Femur (tissue), 1 donor: Measurements from ENCODE around the gene ARRB1.

Experiments used
- DNase-seq: peaks from one replicate; pipeline ENCODE4 v3.0.0-alpha.2; 2017

The ARRB1 gene

DNA sequence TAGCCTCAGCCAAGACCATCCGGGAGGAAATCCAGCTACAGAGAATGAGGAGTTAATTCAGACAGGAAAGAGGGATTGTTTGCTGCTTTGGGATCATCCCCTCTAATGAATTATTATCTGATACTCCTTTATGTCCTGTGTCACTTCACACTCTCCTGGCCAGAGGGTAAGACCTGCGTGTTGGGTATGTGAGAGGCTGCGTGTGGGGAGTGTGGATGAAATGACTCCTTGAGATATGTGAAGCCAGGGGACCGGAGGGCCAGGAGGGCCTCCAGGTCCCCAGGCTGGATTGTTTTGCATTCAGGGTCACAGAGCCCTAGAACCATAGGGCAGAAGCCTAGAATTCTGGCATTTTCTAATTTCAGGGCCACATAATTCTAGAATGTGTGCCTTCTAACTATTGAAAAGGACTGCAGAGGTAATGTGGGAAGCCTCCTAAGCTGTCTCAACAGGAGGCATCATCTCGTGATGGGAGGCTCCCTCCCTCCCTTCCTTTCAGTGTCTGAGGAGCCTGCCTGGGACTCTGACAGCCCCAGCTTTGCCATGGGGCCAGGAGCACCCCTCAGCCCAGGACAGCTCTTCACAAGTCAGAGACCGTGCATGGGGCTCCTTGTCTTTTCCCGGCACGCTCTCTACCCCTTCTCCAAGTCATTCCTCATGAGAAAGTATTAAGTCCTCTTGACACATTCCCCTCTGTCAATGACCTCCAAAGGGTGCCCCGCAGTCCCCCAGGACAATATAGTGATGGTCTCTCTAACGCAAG is 107.2 kb downstream of the ARRB1 start:
- DNase-seq = peak; percentile 1

DNA sequence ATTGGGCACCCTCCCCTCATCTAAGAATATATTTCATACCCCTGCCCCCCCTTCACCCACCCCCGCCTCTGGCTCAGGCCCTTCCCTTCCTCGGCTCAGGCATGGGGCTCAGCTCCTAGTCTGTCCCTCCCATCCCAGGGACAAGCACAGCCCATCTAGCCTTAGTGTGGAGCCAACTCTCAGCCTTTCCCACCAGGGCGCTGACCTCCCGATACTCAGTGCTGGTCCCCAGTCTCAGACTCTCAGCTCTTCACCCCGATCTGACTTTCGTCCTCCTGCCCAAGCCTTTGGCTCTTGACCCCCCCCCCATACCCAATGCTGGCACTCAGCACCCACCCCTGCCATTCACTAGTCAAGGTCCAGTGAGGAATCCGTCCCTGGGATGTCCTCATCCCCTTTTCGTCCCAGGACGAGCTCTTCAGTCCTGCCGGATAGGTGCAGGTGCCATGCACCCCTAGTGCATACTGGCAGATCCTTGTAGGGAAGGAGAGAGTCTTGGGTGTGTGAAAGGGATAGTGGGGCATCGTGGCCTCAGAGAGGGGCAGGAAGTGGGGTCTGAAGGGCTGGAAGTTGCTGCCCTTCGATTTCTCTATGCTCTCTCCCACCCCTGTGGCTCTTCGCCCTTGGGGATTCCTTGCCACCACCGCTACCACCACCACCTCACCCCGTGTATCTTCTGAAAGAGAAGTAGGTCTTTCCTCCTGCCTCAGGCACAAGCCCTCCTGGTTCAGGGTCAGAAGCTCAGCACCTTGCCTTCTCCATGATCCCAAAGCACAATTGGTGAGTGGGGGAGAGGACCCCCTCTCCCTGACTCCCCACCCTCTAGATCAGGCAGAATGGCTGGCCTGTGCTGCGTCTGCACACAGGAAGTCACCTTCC is 108.5 kb downstream of the ARRB1 start:
- DNase-seq = no peak

DNA sequence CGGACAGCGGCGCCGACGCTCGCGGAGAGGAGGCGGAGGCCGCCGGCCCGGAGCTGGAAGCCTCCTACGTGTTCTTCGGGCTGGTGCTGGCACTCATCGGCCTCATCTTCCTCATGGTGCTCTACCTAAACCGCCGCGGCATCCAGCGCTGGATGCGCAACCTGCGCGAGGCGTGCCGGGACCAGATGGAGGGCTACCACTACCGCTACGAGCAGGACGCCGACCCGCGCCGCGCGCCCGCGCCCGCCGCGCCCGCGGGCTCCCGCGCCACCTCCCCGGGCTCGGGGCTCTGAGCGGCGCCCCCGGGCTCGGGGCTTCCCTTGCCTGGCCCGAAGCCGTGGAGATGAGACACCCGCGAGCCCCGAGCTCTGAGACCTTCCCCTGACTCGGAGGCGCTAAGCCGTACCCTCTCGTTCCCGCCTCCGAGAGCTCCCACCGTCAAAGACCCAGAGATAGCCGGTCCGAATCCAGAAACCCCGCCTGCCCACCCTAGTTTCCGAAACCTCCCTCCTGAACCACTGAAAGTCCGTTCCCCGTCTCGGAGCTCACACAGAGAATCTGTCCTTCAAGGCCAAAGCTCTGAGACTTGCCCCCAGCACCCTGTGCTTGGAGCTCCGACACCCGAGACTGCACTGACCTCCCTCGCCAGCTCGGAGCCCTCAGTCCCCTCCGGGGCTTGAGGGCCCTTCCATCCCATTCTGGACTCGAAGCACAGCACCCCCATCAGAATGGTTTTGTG is 109.4 kb downstream of the ARRB1 start:
- no peak for DNase-seq

DNA sequence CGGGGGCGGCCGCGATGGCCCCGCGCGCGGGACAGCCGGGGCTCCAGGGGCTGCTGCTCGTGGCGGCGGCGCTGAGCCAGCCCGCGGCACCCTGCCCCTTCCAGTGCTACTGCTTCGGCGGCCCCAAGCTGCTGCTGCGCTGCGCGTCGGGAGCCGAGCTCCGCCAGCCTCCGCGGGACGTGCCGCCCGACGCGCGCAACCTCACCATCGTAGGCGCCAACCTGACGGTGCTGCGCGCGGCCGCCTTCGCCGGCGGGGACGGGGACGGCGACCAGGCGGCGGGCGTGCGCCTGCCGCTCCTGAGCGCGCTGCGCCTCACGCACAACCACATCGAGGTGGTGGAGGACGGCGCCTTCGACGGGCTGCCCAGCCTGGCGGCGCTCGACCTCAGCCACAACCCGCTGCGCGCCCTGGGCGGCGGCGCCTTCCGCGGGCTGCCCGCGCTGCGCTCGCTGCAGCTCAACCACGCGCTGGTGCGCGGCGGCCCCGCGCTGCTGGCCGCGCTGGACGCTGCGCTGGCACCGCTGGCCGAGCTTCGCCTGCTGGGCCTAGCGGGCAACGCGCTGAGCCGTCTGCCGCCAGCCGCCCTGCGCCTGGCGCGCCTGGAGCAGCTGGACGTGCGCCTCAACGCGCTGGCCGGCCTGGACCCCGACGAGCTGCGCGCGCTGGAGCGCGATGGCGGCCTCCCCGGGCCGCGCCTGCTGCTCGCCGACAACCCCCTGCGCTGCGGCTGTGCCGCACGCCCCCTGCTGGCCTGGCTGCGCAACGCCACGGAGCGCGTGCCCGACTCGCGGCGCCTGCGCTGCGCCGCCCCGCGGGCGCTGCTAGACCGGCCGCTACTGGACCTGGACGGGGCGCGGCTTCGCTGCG is 110.2 kb downstream of the ARRB1 start:
- peak; percentile 93 for DNase-seq

DNA sequence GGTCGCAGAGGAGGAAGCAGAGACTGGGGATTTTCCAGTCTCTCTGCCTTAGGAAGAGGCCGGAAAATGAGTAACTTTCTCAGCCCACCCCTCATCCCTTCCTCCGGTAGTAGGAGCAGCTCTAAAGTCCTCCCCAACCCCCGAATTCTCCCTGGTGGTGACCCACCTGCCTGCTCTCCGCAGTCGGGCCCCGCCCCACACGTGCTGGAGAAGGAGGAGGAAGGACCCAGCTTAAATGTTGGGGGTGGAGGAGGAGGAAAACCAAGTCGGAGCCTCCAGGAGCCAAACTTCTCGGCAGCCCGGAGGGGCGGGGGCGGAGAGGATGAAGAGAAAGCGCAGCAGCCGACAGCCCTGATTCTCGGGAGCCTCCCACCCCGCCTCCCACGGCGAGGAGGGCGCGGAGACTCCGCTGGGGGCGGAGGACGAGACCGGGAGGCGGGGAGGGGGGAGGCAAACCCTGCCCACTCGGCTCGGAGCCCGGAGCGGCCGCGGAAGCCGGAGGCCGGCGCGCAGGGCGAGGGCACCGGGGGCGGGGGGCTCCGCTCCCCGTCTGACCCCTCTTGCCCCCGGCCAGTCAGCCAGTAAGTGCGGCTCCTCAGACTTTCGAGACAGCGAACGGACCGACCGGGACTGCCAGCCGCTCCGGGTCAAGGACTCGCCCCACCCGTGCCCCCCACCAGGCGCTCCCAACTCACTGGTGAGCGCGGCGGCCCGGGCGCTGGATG is 111.0 kb downstream of the ARRB1 start, which contains the start of gene TPBGL:
Gene TPBGL, plus strand, starts transcription at position 464 of the 725 bp plus-strand sequence. CDS start 276 bp downstream, outside the sequence.
- DNase-seq = peak; percentile 40

DNA sequence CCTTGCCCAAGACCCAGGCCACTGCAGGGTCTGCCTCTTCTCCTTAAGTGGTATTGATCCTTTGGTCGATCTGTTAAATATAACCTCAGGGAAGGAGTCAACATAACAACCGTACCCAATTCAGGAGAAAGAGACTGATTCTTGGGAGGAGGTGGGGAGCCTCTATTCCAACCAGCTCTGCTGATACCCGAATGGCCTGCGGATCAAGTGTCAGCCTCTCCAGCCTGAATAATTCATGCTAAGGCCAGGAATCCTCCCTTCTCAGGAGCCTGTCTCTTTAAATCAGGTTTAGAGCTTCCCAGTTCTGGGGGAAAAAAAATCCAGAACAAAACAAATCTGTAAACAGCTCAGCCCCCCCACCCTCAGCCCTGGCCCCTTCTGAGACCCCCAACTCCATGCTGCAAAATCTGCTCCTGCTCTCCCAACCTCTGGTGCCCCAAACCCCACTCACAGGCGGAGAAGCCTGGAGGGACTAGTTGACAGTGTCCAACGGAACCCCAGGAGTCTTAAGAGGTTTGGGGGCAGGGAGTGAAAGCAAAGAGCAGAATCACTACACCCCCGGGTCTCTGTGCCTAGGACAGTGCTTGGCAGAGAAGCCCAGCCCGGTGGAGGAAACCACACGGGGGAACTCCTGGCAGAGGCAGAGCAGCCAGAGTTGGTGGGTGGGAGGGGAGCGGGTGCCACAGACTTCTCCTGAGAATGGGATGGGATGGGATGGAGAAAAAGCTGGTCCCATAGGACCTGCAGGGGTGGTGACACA is 111.8 kb downstream of the ARRB1 start:
- DNase-seq = no peak

DNA sequence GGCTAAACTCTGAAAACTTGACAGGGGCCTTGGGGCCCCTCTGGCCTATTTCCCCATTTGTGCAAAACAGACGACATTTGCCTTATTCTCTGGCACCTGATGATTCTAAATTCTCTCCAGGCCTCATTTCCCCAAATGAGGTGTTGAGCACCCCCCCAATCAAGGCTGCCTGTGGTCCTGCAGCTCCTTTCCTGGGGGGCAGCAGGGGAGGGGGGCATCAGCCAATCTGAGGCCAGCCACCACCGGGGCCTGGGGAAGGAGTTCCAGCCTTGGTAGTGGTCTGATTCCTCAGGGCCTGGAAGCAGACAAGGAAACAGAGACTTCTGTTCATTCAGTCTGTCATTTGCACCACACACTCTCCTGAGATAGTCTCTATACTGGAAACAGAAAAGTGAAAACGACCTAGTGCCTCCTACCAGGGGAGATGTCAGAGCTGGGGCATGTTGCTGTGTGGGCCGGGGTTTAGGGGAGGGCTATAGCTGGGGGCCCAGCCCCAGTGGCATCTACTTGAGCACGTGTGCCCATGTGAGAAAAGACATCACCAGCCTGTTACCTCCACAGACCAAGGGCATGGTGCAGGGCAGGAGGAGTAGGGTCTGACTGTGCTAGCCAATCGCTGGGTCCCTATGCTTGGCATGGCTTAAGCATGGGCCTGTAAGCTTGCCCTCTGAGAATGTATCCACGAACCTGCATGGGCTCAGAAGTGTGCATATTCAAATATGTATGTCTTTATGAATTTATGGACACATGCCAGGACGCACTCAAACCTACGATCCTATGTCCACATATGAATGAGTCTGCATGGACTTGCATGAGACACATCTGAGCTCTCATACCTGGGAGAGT is 112.6 kb downstream of the ARRB1 start:
- no peak for DNase-seq

DNA sequence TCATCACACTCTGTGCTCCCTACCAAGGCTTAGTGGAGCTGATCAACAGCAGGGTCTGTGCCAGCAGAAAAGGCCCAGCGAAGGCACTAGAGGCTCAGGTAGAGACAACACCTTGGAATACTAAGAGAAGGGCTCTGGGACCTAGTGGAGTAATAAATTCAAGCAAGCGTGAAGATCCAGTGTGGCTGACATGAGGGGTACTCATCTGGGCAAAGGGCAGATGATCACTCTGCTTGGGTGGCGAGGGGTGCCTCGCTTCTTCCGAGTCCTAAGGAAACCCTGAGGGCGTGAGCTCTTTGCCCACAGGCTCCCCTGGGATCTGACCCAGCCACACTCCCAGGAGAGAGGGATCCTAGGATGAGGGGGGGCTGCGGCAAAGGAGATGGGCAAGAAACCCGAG is 114.4 kb downstream of the ARRB1 start:
- no peak for DNase-seq

DNA sequence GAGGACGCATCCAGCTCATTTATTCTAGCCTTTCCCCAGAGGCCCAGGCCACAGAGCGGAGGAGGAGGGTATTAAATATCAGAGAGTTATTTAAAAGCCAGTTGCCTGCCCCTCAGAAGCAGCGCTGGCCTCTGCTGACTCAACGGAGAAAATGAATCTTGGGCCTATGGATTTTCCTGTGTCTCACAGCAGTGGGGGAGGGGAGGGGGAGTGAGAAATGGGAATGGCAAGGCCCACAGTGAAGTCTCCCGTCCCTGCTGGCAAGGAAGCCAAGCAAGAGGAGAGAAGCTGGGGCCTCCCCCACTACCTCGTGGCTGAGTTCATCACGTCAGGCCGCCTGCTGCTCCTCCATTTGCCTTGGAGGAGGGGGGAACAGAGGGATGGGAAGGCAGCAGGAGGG is 115.4 kb downstream of the ARRB1 start:
- no peak for DNase-seq

DNA sequence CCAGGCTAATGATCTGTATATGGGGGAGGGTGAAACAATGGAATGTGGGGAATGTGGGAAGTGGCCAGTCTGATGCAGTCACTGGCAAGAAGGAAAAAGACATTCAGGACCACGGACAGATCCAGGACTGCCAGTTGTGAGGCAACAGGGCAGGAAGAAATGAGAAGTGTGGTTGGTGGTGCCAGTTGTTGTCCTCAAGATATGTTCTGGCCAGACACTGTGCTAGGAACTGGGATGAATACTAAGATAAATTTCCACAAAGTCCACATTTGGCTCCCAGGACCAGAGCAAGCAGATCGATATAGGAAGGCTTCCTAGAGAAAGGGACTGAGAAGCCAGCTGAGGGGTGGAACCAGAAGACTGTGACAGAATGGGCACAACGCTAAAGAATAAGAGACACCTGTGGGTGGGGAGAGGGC is 117.7 kb downstream of the ARRB1 start:
- peak; percentile 36 for DNase-seq

DNA sequence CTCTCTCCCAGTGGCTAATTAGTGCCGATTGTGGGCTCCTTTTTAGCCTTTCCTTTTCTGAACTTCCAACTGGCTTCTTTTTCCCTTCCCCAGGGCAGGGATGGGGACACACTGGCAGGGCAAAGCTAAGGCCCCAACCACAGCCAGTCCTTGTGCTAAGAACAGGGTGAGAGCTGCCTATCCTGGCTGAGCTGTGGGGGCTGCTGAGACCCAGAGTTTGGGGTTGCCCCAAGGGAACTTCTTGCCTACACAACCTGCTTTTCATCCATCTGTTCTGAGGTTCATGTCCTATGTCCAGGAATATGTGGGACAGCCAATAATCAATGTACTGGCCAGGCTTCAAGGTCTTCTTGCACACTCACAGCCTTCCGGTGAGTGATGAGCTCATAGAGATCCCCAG is 120.8 kb downstream of the ARRB1 start:
- DNase-seq = no peak

DNA sequence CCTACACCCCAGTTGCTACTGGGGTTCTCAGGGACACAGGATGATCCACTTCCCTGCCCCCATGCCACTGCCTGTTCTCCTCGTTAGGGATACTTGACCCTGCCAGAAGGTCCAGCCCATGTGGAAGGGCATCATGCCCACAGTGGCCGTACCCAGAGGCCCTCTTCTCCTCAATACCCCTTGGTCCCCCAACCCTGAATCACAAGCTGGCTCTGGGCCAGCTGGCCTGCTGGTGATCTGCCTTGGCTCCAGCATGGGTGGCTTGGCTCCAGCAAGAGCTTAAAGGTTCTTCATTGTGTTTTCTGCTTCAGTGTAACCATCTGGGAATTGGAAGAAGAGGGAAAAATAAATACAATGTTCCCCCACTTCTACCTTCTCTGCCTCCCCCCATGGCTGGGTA is 122.0 kb downstream of the ARRB1 start:
- no peak for DNase-seq

DNA sequence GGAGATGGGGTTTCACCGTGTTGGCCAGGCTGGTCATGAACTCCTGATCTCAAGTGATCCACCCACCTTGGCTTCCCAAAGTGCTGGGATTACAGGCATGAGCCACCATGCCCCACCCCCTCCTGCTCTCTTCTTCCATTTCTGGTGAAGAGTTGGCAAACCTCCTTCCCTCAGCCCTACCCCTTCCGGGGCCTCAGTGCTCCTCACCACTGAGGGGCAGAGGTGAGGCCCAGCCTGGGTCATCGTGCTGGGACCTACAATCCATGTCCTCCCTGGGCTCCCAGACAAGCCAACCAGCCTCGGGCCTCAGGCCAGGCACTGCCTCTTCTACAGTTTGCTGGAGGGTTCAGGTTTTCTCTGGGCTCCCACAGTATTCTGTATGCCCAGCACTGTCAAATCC is 125.7 kb downstream of the ARRB1 start:
- DNase-seq = no peak

DNA sequence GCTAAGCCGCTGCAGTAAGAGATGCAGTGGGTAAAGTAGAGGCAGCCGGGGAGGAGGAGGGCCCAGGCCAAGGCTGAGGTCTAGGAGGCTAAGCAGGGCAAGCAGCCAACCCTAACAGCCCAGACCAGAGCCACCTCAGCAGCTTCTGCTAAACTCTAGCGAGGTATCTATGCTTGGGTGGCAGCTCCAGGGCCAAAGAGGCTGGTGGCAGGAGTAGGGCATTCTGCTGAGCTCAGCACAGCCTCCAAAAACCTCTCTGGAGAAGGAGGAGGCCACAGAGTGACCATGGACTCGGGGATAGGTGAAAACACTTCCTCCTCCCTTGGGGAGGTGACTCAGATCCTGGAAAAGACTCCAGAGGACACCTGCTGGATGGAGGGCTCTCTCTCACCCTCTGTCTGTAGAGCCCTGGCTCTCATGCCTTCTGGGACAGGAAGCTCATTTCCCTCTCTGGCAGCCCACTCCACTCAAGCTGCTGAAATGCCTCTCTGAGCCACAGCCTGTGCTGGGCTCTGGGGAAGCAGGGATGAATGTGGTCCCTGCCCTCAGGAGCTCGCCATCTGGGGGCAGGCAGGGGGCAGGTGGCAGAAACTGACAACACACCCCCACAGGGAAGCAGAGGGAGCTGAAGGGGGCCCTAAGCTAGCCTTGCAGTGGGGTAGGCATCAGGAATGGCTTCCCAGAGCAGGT is 127.4 kb downstream of the ARRB1 start:
- DNase-seq = no peak

DNA sequence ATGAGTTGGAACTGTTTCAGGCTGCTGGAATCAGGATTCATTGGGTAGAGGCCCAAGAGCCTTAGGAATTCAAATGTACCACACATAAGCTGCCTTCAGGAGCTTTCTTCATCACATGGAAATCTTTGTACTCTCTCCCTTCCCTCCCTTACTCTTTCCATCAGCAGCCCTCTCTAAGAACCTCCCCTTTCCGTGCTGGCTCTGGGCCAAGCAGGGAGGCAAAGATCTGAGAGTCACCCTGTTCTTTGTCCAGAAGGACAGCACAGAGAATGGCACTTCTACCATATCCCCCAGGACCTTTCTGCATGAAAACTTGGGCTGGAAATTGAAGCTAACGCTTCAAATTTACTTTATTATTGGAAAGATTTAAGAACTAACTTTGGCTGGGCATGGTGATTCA is 131.6 kb downstream of the ARRB1 start:
- DNase-seq = no peak

DNA sequence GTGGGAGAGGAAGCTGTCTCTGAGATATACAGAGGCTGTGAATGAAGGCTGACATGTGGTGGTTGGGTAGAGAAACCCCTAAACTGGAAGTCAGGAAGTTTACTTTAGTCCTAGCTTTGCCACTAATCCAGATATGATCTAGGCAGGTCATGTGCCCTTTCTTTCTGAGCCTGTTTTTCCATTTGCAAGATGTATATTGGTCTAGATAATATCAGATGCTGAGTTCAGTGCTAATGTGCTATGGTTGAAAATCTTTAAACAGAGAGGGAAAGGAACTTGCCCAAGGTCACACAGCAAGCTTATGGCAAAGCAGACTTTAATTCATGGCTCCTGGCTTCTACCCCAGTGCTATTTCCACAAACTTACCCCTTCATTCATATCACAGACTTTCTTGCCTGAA is 136.6 kb downstream of the ARRB1 start:
- no peak for DNase-seq

DNA sequence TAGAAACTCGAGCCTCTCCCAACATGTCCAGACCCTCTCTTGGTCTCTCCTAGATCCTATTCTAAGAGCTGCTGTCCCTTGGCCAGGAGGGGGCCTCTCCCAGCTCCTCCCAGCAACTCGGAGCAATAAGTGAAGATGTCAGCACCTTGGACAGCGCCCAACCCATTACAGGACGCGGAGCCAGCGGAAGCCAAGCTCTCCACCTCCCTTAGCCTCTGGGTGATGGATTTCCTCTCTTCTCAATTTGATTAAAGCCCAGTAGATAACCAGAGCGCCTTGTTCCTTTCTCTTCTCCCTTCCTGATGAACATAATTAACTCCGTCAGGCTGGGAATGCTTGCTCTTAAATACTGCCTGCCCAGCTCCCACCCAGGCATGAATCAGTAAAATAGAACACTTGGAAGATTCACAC is 137.0 kb downstream of the ARRB1 start:
- DNase-seq = peak; percentile 88
